GM23338 (cell line): Measurements from ENCODE around the gene GRID2. TPM values are rescaled to one million over a fixed set of nuclear protein-coding genes. Genes with fewer than 3 reads are reported as not detected.

Experiments used
- ATAC-seq: fragments of 200-7000 bp; cut with Tn5 transposase; 3 replicates; pipeline ENCODE4 v1.9.1; 2020
- DNase-seq: peaks from one replicate; pipeline ENCODE4 v3.0.0-alpha.2; 2015; ENCODE audit warnings: low spot score
- H2AFZ ChIP-seq: fragments of 200-600 bp; sonication (generic); 2 replicates; pipeline ENCODE4 v1.8.0; 2016; ENCODE audit warnings: antibody characterized with exemption, mild to moderate bottlenecking, moderate library complexity
- H3F3A ChIP-seq: fragments of 200-600 bp; sonication (generic); replicated peaks from 2 replicates; pipeline ENCODE4 v1.8.0; 2017; ENCODE audit warnings: antibody characterized with exemption, mixed run types, low read depth
- H3K27ac ChIP-seq: fragments of 200-600 bp; sonication (generic); 2 replicates; pipeline ENCODE4 v1.6.1; 2016; ENCODE audit warnings: low read depth
- H3K27me3 ChIP-seq: fragments of 200-600 bp; sonication (generic); 2 replicates; pipeline ENCODE4 v1.8.0; 2016; ENCODE audit warnings: mild to moderate bottlenecking, mixed run types, moderate library complexity; ENCODE audit not compliant: insufficient read depth
- H3K36me3 ChIP-seq: fragments of 200-600 bp; sonication (generic); 2 replicates; pipeline ENCODE4 v1.8.0; 2016; ENCODE audit warnings: mild to moderate bottlenecking; ENCODE audit not compliant: insufficient read depth
- H3K4me1 ChIP-seq: fragments of 200-600 bp; sonication (generic); 2 replicates; pipeline ENCODE4 v1.8.0; 2016; ENCODE audit warnings: mild to moderate bottlenecking, moderate library complexity; ENCODE audit not compliant: insufficient read depth
- H3K4me2 ChIP-seq: fragments of 200-600 bp; sonication (generic); 2 replicates; pipeline ENCODE4 v1.7.1; 2017; ENCODE audit warnings: mixed run types
- H3K4me3 ChIP-seq: fragments of 200-600 bp; sonication (generic); 2 replicates; pipeline ENCODE4 v1.6.1; 2016; ENCODE audit warnings: mixed run types
- H3K79me2 ChIP-seq: fragments of 200-600 bp; sonication (generic); replicated peaks from 2 replicates; pipeline ENCODE4 v1.8.0; 2017; ENCODE audit warnings: mild to moderate bottlenecking; ENCODE audit not compliant: insufficient read depth
- H3K9me2 ChIP-seq: fragments of 200-600 bp; sonication (generic); 2 replicates; pipeline ENCODE4 v1.8.0; 2017; ENCODE audit not compliant: insufficient read depth
- H4K20me1 ChIP-seq: fragments of 200-600 bp; sonication (generic); replicated peaks from 2 replicates; pipeline ENCODE4 v1.8.0; 2017; ENCODE audit warnings: mild to moderate bottlenecking; ENCODE audit not compliant: insufficient read depth
- H3K27ac Mint-ChIP-seq: 2 replicates; pipeline ENCODE4 v1.8.0; 2020; ENCODE audit warnings: inconsistent platforms, mild to moderate bottlenecking, moderate library complexity, mixed read lengths
- H3K27me3 Mint-ChIP-seq: 3 replicates; pipeline ENCODE4 v1.8.0; 2022; ENCODE audit warnings: low read depth, mild to moderate bottlenecking, moderate library complexity, mixed read lengths, inconsistent platforms; ENCODE audit not compliant: insufficient read depth, poor library complexity
- H3K36me3 Mint-ChIP-seq: 3 replicates; pipeline ENCODE4 v1.8.0; 2021; ENCODE audit warnings: low read depth, mild to moderate bottlenecking, inconsistent platforms, moderate library complexity, mixed read lengths
- H3K4me1 Mint-ChIP-seq: 3 replicates; pipeline ENCODE4 v1.8.0; 2020; ENCODE audit warnings: mild to moderate bottlenecking, inconsistent platforms, mixed read lengths
- H3K4me3 Mint-ChIP-seq: 3 replicates; pipeline ENCODE4 v1.8.0; 2021; ENCODE audit warnings: moderate library complexity, mild to moderate bottlenecking, inconsistent platforms, mixed read lengths
- H3K9me3 Mint-ChIP-seq: 3 replicates; pipeline ENCODE4 v1.8.0; 2020; ENCODE audit warnings: moderate library complexity, mild to moderate bottlenecking, inconsistent platforms, mixed read lengths
- CREB1 ChIP-seq: fragments of 250-450 bp; sonication (Bioruptor Pico); IDR thresholded peaks from 2 replicates; pipeline ENCODE4 v1.5.0; 2020; ENCODE audit warnings: low read depth, mild to moderate bottlenecking, moderate library complexity
- EZH2 ChIP-seq: fragments of 200-600 bp; sonication (generic); IDR thresholded peaks from one replicate; pipeline ENCODE4 v1.8.0; 2017; ENCODE audit warnings: antibody characterized with exemption, mild to moderate bottlenecking, low read depth; ENCODE audit not compliant: unreplicated experiment
- EZH2phosphoT487 ChIP-seq: fragments of 200-600 bp; sonication (generic); IDR thresholded peaks from one replicate; pipeline ENCODE4 v1.8.1; 2018; ENCODE audit warnings: antibody characterized with exemption; ENCODE audit not compliant: unreplicated experiment
- JUNB ChIP-seq: IDR thresholded peaks from one replicate; pipeline ENCODE4 v1.6.1; 2016; ENCODE audit warnings: antibody characterized with exemption; ENCODE audit not compliant: unreplicated experiment
- NANOG ChIP-seq: IDR thresholded peaks from 2 replicates; pipeline ENCODE4 v1.6.1; 2016; ENCODE audit warnings: antibody characterized with exemption, borderline replicate concordance
- POLR2AphosphoS5 ChIP-seq: IDR thresholded peaks from 2 replicates; pipeline ENCODE4 v1.6.1; 2016; ENCODE audit warnings: antibody characterized with exemption, low read depth
- STAT1 ChIP-seq: IDR thresholded peaks from one replicate; pipeline ENCODE4 v1.6.1; 2016; ENCODE audit warnings: antibody characterized with exemption; ENCODE audit not compliant: unreplicated experiment
- ZNF114 ChIP-seq: fragments of 250-450 bp; sonication (Bioruptor Pico); IDR thresholded peaks from 2 replicates; pipeline ENCODE4 v1.5.0; 2020; ENCODE audit warnings: mild to moderate bottlenecking, moderate library complexity
- ZNF331 ChIP-seq: fragments of 250-450 bp; sonication (Bioruptor Pico); IDR thresholded peaks from 2 replicates; pipeline ENCODE4 v1.5.0; 2020; ENCODE audit warnings: low read depth, mild to moderate bottlenecking, moderate library complexity
- polyA plus RNA-seq: library from polyadenylated mRNA; unstranded; fragments of >200 nt; fragmentation: Nextera tagmentation; extraction: Ambion mirVana; gene quantifications from 2 replicates; pipeline ENCODE4 v1.2.1, GENCODE V29; 2016
- total RNA-seq: library from RNA; depleted of rRNA; stranded (reverse); fragments of >200 nt; shearing (Covaris generic); gene quantifications from 2 replicates; pipeline ENCODE4 v1.2.3, GENCODE V29; 2014
- TF ChIP-seq, protein P1 (sequence below): IDR thresholded peaks from one replicate; pipeline ENCODE4 v1.6.1; 2018; ENCODE audit warnings: antibody characterized with exemption; ENCODE audit not compliant: unreplicated experiment
- TF ChIP-seq, protein P2 (sequence below): IDR thresholded peaks from 2 replicates; pipeline ENCODE4 v1.6.1; 2016; ENCODE audit warnings: antibody characterized with exemption
- TF ChIP-seq, protein P3 (sequence below), 2 experiments: fragments of 200-600 bp in 1 of 2; sonication (generic) in 1 of 2; conservative IDR thresholded peaks; 2 replicates each; pipeline versions ENCODE4 v1.5.1 to v1.6.1; 2016 to 2017; ENCODE audit warnings: antibody characterized with exemption in 2 of 2, low read depth in 2 of 2, mild to moderate bottlenecking in 2 of 2, moderate library complexity in 1 of 2
- TF ChIP-seq, protein P4 (sequence below): fragments of 250-450 bp; sonication (Bioruptor Pico); IDR thresholded peaks from 2 replicates; pipeline ENCODE4 v1.5.0; 2020; ENCODE audit warnings: mild to moderate bottlenecking, moderate library complexity

The GRID2 gene
- total and polyA plus RNA-seq, 2 experiments from 2014 or later: 19.9 to 65.4 TPM

DNA sequence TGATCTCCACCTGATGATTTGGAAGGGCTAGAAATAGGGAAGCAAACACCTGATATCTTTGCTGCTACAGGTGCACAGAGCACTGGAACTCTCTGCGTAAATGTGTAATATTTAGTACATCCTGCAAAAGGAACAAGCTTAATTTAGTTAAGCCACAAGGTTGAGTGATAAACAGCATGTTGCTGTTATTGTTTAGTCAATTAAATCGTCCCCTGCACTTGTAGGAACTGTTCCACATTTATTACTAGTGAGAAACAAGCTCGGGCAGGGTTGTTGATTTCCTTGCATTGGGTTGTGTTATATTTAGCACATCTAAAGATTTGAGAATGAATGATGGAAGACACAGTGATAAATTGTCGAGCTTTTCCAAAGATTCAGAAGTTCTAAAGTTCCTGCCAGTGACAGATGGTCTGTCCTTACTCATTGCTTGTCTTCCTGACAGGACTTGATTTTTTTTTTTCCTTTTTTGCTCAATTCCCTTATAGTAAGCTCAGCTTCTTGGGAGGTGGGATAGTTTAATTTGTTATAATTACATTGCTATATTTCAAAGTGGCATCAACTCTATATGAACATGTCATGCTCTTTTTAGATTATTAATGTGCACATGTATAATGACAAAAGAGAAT lies 897.8 kb downstream of the GRID2 start:
- Mint-ChIP-seq H3K27me3 (peaks cover 3% of the 10 kb centered on the region), H3K36me3 (no peaks in the 10 kb centered on the region), H3K27ac (no peak overlapping the region), H3K4me3 (no peak overlapping the region), H3K4me1 (peaks cover 26% of the 10 kb centered on the region), H3K9me3 (no peaks in the 10 kb centered on the region)
- Histone ChIP-seq H3K36me3 (no peaks in the 10 kb centered on the region), H4K20me1 (no peaks in the 10 kb centered on the region), H3K9me2 (no peaks in the 10 kb centered on the region), H3K79me2 (no peaks in the 10 kb centered on the region), H3K4me1 (peaks cover 9% of the 10 kb centered on the region), H3F3A (no peaks in the 10 kb centered on the region), H3K4me2 (no peak overlapping the region), H3K27ac (no peak overlapping the region), H3K27me3 (no peaks in the 10 kb centered on the region), H2AFZ (no peak overlapping the region), H3K4me3 (no peak overlapping the region)
- DNase-seq: no peak
- no peak for ATAC-seq
- TF ChIP-seq, protein P1, sequence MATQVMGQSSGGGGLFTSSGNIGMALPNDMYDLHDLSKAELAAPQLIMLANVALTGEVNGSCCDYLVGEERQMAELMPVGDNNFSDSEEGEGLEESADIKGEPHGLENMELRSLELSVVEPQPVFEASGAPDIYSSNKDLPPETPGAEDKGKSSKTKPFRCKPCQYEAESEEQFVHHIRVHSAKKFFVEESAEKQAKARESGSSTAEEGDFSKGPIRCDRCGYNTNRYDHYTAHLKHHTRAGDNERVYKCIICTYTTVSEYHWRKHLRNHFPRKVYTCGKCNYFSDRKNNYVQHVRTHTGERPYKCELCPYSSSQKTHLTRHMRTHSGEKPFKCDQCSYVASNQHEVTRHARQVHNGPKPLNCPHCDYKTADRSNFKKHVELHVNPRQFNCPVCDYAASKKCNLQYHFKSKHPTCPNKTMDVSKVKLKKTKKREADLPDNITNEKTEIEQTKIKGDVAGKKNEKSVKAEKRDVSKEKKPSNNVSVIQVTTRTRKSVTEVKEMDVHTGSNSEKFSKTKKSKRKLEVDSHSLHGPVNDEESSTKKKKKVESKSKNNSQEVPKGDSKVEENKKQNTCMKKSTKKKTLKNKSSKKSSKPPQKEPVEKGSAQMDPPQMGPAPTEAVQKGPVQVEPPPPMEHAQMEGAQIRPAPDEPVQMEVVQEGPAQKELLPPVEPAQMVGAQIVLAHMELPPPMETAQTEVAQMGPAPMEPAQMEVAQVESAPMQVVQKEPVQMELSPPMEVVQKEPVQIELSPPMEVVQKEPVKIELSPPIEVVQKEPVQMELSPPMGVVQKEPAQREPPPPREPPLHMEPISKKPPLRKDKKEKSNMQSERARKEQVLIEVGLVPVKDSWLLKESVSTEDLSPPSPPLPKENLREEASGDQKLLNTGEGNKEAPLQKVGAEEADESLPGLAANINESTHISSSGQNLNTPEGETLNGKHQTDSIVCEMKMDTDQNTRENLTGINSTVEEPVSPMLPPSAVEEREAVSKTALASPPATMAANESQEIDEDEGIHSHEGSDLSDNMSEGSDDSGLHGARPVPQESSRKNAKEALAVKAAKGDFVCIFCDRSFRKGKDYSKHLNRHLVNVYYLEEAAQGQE: no peak
- TF ChIP-seq, protein P2, sequence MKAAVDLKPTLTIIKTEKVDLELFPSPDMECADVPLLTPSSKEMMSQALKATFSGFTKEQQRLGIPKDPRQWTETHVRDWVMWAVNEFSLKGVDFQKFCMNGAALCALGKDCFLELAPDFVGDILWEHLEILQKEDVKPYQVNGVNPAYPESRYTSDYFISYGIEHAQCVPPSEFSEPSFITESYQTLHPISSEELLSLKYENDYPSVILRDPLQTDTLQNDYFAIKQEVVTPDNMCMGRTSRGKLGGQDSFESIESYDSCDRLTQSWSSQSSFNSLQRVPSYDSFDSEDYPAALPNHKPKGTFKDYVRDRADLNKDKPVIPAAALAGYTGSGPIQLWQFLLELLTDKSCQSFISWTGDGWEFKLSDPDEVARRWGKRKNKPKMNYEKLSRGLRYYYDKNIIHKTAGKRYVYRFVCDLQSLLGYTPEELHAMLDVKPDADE: no peak
- TF ChIP-seq NANOG (no peak), ZNF331 (CRISPR knock-in tag) (no peak), CREB1 (CRISPR knock-in tag) (no peak), JUNB (no peak), STAT1 (no peak), EZH2 (no peak), POLR2AphosphoS5 (no peak), EZH2phosphoT487 (no peak), ZNF114 (CRISPR knock-in tag) (no peak)
- TF ChIP-seq, protein P3, sequence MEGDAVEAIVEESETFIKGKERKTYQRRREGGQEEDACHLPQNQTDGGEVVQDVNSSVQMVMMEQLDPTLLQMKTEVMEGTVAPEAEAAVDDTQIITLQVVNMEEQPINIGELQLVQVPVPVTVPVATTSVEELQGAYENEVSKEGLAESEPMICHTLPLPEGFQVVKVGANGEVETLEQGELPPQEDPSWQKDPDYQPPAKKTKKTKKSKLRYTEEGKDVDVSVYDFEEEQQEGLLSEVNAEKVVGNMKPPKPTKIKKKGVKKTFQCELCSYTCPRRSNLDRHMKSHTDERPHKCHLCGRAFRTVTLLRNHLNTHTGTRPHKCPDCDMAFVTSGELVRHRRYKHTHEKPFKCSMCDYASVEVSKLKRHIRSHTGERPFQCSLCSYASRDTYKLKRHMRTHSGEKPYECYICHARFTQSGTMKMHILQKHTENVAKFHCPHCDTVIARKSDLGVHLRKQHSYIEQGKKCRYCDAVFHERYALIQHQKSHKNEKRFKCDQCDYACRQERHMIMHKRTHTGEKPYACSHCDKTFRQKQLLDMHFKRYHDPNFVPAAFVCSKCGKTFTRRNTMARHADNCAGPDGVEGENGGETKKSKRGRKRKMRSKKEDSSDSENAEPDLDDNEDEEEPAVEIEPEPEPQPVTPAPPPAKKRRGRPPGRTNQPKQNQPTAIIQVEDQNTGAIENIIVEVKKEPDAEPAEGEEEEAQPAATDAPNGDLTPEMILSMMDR (conservative IDR thresholded peaks at IDR 0.05; ENCODE audit: low read depth in 2 of 2): no peak
- TF ChIP-seq, protein P4, sequence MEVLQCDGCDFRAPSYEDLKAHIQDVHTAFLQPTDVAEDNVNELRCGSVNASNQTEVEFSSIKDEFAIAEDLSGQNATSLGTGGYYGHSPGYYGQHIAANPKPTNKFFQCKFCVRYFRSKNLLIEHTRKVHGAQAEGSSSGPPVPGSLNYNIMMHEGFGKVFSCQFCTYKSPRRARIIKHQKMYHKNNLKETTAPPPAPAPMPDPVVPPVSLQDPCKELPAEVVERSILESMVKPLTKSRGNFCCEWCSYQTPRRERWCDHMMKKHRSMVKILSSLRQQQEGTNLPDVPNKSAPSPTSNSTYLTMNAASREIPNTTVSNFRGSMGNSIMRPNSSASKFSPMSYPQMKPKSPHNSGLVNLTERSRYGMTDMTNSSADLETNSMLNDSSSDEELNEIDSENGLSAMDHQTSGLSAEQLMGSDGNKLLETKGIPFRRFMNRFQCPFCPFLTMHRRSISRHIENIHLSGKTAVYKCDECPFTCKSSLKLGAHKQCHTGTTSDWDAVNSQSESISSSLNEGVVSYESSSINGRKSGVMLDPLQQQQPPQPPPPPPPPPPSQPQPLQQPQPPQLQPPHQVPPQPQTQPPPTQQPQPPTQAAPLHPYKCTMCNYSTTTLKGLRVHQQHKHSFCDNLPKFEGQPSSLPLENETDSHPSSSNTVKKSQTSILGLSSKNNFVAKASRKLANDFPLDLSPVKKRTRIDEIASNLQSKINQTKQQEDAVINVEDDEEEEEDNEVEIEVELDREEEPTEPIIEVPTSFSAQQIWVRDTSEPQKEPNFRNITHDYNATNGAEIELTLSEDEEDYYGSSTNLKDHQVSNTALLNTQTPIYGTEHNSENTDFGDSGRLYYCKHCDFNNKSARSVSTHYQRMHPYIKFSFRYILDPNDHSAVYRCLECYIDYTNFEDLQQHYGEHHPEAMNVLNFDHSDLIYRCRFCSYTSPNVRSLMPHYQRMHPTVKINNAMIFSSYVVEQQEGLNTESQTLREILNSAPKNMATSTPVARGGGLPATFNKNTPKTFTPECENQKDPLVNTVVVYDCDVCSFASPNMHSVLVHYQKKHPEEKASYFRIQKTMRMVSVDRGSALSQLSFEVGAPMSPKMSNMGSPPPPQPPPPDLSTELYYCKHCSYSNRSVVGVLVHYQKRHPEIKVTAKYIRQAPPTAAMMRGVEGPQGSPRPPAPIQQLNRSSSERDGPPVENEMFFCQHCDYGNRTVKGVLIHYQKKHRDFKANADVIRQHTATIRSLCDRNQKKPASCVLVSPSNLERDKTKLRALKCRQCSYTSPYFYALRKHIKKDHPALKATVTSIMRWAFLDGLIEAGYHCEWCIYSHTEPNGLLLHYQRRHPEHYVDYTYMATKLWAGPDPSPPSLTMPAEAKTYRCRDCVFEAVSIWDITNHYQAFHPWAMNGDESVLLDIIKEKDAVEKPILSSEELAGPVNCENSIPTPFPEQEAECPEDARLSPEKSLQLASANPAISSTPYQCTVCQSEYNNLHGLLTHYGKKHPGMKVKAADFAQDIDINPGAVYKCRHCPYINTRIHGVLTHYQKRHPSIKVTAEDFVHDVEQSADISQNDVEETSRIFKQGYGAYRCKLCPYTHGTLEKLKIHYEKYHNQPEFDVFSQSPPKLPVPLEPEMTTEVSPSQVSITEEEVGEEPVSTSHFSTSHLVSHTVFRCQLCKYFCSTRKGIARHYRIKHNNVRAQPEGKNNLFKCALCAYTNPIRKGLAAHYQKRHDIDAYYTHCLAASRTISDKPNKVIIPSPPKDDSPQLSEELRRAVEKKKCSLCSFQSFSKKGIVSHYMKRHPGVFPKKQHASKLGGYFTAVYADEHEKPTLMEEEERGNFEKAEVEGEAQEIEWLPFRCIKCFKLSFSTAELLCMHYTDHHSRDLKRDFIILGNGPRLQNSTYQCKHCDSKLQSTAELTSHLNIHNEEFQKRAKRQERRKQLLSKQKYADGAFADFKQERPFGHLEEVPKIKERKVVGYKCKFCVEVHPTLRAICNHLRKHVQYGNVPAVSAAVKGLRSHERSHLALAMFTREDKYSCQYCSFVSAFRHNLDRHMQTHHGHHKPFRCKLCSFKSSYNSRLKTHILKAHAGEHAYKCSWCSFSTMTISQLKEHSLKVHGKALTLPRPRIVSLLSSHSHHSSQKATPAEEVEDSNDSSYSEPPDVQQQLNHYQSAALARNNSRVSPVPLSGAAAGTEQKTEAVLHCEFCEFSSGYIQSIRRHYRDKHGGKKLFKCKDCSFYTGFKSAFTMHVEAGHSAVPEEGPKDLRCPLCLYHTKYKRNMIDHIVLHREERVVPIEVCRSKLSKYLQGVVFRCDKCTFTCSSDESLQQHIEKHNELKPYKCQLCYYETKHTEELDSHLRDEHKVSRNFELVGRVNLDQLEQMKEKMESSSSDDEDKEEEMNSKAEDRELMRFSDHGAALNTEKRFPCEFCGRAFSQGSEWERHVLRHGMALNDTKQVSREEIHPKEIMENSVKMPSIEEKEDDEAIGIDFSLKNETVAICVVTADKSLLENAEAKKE (CRISPR knock-in tag): no peak
